Parathyroid adenoma (tissue), 2 donors: ENCODE results near the gene MYOF.

Experiments used
- H2AFZ ChIP-seq: fragments of 300-600 bp; sonication (generic); one replicate; pipeline ENCODE4 v1.7.0; 2017; ENCODE audit warnings: antibody characterized with exemption, mild to moderate bottlenecking
- H3K27ac ChIP-seq: fragments of 300-600 bp; sonication (generic); one replicate; pipeline ENCODE4 v1.7.0; 2017
- H3K27me3 ChIP-seq: fragments of 300-600 bp; sonication (generic); one replicate; pipeline ENCODE4 v1.7.0; 2017; ENCODE audit warnings: low read length; ENCODE audit not compliant: control insufficient read depth, insufficient read depth
- H3K36me3 ChIP-seq: fragments of 300-600 bp; sonication (generic); one replicate; pipeline ENCODE4 v1.7.0; 2017; ENCODE audit warnings: low read length; ENCODE audit not compliant: control insufficient read depth, insufficient read depth
- H3K4me1 ChIP-seq: fragments of 300-600 bp; sonication (generic); one replicate; pipeline ENCODE4 v1.7.0; 2017; ENCODE audit warnings: control low read depth
- H3K4me2 ChIP-seq: fragments of 300-600 bp; sonication (generic); one replicate; pipeline ENCODE4 v1.7.0; 2017; ENCODE audit warnings: low read length
- H3K4me3 ChIP-seq: fragments of 300-600 bp; sonication (generic); one replicate; pipeline ENCODE4 v1.7.0; 2017; ENCODE audit warnings: low read depth, low read length
- H3K79me2 ChIP-seq: fragments of 300-600 bp; sonication (generic); one replicate; pipeline ENCODE4 v1.7.0; 2017; ENCODE audit warnings: control low read depth
- H3K9ac ChIP-seq: fragments of 300-600 bp; sonication (generic); one replicate; pipeline ENCODE4 v1.7.0; 2017; ENCODE audit warnings: mild to moderate bottlenecking
- H3K9me3 ChIP-seq: fragments of 300-600 bp; sonication (generic); one replicate; pipeline ENCODE4 v1.7.0; 2017; ENCODE audit warnings: low read length; ENCODE audit not compliant: control insufficient read depth
- CTCF ChIP-seq: fragments of 300-600 bp; sonication (generic); IDR thresholded peaks from one replicate; pipeline ENCODE4 v1.7.0; 2017; ENCODE audit warnings: antibody characterized with exemption, mild to moderate bottlenecking
- donor health status: primary hyperparathyroidism.

The MYOF gene

DNA sequence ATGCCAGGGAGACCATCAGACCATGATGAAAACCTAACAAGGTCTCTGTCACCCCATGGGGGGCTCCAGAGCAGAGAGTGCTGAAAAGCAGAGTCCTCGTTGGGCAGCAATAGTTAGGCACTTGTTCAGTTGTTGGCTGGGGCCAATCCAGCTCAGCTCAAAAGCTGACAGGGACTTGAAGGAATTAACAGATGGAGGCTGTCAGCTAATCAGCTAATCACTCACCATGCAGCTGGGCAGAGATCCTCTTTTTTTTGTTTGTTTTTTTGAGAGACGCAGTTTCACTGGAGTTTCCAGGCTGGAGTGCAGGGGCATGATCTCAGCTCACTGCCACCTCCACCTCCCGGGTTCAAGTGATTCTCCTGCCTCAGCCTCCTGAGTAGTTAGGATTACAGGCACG is 32.4 kb upstream of the MYOF start:
- Histone ChIP-seq H3K27ac (no peak overlapping the region), H3K9ac (no peak overlapping the region), H3K4me3 (no peak overlapping the region), H3K36me3 (no peaks in the 10 kb centered on the region), H3K4me2 (no peak overlapping the region), H3K4me1 (no peaks in the 10 kb centered on the region), H3K79me2 (no peaks in the 10 kb centered on the region), H3K9me3 (no peaks in the 10 kb centered on the region), H3K27me3 (no peaks in the 10 kb centered on the region), H2AFZ (no peak overlapping the region)
- TF ChIP-seq CTCF = no peak

GRCh38 chr10:93513091-93513490 is 31.0 kb upstream of the MYOF start:
- no peaks in the 10 kb centered on the region for H3K27me3 ChIP-seq
- H3K4me2 ChIP-seq = no peak overlapping the region
- no peaks in the 10 kb centered on the region for H3K36me3 ChIP-seq
- TF ChIP-seq CTCF = no peak
- H3K27ac ChIP-seq = no peak overlapping the region
- no peaks in the 10 kb centered on the region for H3K9me3 ChIP-seq
- H3K9ac ChIP-seq = no peak overlapping the region
- H3K79me2 ChIP-seq = no peaks in the 10 kb centered on the region
- H3K4me3 ChIP-seq = no peak overlapping the region
- H3K4me1 ChIP-seq = no peaks in the 10 kb centered on the region
- no peak overlapping the region for H2AFZ ChIP-seq

DNA sequence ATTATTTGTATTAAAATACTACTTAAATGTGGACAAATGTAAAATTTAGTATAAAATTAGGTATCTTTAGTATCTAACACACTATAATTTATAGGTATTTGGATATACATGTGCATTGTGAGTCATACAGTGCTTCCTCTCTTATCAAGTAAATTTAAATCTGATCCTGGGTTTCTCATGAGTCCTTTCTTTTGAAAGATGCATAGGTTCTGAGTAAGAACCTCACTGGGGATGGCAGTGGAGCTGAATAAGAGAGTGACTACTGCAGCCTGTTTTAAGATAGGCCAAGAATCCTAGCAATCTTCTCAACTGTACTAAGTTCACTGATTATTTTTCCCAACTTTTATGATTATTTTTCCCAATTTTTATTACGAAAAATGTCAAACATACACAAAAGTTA is 30.4 kb upstream of the MYOF start:
- Histone ChIP-seq H3K4me1 (no peaks in the 10 kb centered on the region), H3K9ac (no peak overlapping the region), H3K4me2 (no peak overlapping the region), H2AFZ (no peak overlapping the region), H3K27me3 (no peaks in the 10 kb centered on the region), H3K79me2 (no peaks in the 10 kb centered on the region), H3K4me3 (no peak overlapping the region), H3K27ac (no peak overlapping the region), H3K9me3 (no peaks in the 10 kb centered on the region), H3K36me3 (no peaks in the 10 kb centered on the region)
- TF ChIP-seq CTCF = no peak

DNA sequence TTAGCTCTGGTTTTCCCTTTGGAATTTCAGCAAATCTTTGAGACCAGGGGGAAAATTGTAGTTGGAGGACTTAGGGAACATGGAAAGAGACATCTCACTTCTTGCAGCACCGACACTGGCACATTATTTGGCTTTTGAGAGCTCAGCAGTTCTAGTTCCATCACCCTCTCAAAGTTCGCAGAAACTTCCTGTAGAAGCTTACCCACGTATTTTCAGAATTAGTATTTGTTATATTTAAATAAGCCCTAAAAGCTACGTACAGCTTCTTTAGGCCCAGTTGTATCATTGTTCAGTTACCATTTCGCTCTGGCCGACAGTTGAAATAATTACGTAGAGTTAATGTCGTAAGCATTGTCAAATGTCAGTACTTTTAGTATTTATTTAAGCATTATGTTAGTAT is 27.7 kb upstream of the MYOF start:
- Histone ChIP-seq H2AFZ (no peak overlapping the region), H3K4me1 (no peaks in the 10 kb centered on the region), H3K36me3 (no peaks in the 10 kb centered on the region), H3K27me3 (no peaks in the 10 kb centered on the region), H3K27ac (no peak overlapping the region), H3K4me2 (no peak overlapping the region), H3K4me3 (no peak overlapping the region), H3K79me2 (no peaks in the 10 kb centered on the region), H3K9ac (no peak overlapping the region), H3K9me3 (no peaks in the 10 kb centered on the region)
- no peak for TF ChIP-seq CTCF

- no peak overlapping the region for H3K9ac ChIP-seq
- no peak overlapping the region for H3K27ac ChIP-seq
- no peaks in the 10 kb centered on the region for H3K79me2 ChIP-seq
- TF ChIP-seq CTCF = no peak
- no peak overlapping the region for H3K4me2 ChIP-seq
- H3K4me3 ChIP-seq = no peak overlapping the region
- no peaks in the 10 kb centered on the region for H3K4me1 ChIP-seq
- no peaks in the 10 kb centered on the region for H3K36me3 ChIP-seq
- no peaks in the 10 kb centered on the region for H3K9me3 ChIP-seq
- no peak overlapping the region for H2AFZ ChIP-seq
- no peaks in the 10 kb centered on the region for H3K27me3 ChIP-seq
Measured at GRCh38 chr10:93505075-93505474, 22.9 kb upstream of the MYOF start.
